GM12891 (cell line): Measurements from ENCODE around the gene KRT1.

ENCODE experiments used
- POLR2A ChIP-seq: IDR thresholded peaks from 2 replicates; pipeline ENCODE4 v1.6.1; 2011; ENCODE audit warnings: low read depth, low read length, control low read depth
- TAF1 ChIP-seq: IDR thresholded peaks from 2 replicates; pipeline ENCODE4 v1.6.1; 2011; ENCODE audit warnings: low read depth, low read length, control low read depth

GRCh38 chr12:52649066-52649465, 31.1 kb downstream of the KRT1 start:
- TF ChIP-seq TAF1 (no peak), POLR2A (no peak)
